ENCODE results near the gene PPFIA4.
"Not testable (repeated sequence)": the region's sequence is repeated elsewhere in the genome, so short reads cannot be mapped to it uniquely, and the experiment has no call there.

The PPFIA4 gene

DNA sequence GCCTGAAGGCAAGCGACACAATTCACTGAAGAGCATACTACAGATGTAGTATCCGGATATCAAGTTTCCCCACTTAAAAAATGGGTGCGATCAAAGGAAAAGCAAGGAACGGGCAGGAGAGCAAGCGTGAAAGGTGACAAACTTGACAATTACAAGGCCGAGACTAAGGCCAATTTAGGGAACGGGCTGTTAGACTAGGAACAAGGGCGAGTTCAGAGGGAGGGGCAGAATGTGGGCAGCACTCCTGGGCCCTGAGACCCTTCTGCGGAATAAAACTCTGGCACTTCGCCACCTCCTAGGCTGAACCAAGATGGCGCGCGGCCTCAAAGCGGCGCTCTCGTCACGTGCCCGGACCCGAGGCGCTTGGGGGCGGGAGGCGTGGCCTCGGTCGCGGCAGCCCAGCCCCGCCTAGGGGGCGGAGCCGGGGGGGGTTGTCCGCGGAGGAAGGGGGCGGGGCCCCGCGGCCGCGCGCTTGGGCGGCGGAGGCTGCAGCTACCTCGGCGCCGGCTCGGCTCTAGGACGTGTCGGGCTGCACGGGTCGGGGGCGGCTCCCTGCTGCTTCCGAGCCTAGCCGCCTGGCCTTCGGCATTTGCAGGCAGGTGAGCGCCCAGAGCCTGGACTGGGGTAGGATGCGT, at the start of gene PPFIA4:
Gene PPFIA4 (plus strand): TSS at position 461 of the 635 bp plus-strand sequence. CDS start 12,518 bp downstream, outside the sequence.
- peak; percentile 68 to 73 for DNase-seq (ENCODE audit: low read depth in 2 of 2)

DNA sequence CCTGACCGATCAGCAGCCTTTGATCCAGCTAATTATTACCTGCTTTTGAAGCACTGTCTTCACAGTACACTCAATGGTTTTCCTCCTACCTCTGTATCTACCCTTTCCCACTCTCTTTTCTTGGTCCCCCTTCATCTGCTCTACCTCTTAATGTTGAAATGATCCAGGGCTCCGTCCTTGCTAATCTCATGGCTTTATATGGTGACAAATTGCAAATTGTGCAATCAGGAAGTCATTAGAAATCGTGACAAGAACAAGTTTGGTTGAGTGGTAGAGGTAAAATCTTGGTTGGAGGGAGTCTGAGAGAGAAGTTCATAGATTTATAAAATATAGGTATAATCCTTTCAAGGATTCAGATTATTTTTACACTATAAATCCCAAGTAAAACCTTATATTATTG, 49.7 kb upstream of the PPFIA4 start:
- DNase-seq (ENCODE audit: low read depth in 2 of 2): no peak

DNA sequence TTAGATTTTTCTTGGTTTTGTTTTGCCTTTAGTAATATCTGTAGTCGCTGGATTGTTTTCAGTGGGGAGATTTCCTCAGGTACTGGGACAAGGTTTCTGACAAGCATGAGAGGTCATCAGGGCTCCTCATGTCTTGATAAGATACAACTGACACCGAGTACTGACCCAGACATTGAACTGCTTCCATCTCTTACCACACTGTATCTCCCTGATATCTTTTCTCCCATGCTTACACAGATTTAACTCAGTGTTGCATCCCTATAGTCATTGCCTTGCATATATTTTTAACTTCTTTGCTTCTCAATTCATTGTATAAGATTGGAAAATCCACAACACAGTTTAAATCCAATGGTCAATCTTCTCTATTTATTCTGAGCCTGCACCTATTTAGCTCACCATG, 46.8 kb upstream of the PPFIA4 start:
- DNase-seq (ENCODE audit: low read depth in 2 of 2): no peak

DNA sequence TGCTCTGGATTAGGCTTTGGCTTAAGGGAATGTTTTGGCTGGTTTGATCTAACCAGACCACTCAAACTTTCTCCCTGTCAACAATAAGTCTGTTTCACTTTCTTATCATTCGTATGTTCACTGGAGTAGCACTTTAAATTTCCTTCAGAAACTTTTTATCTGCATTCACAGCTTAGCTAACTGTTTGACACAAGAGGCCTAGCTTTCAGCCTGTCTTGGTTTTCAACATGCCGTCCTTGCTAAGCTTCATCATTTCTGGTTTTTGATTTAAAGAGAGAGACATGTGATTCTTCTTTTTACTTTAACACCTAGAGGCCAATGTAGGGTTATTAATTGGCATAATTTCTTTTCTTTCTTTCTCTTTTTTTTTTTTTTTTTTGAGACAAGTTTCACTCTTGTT, 44.4 kb upstream of the PPFIA4 start:
- no peak for DNase-seq (ENCODE audit: low read depth in 2 of 2)

DNA sequence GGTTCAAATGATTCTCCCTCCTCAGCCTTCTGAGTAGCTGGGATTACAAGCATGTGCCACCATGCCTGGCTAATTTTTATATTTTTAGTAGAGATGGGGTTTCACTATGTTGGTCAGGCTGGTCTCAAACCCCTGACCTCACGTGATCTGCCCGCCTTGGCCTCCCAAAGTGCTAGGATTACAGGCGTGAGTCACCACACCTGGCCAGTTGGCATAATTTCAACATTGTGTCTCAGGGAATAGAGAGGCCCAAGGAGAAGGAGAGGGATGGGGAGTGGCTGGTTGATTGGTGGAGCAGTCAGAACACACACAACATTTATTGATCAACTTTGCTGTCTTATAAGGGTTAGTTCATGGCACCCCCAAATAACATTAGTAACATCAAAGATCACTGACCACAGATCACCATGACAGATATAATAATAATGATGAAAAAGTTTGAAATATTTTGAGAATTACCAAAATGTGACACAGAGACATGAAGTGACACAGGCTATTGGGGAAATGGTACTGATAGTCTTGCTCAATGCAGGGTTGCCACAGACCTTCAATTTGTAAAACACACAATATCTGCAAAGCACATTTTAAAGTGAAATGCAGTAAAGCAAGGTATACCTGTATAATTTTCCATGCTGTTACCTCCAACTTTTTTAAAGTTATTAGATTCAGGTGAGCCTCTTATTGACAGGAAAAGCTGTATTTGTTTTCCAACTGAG, 43.4 kb upstream of the PPFIA4 start:
- no peak for DNase-seq (ENCODE audit: low read depth in 2 of 2)

DNA sequence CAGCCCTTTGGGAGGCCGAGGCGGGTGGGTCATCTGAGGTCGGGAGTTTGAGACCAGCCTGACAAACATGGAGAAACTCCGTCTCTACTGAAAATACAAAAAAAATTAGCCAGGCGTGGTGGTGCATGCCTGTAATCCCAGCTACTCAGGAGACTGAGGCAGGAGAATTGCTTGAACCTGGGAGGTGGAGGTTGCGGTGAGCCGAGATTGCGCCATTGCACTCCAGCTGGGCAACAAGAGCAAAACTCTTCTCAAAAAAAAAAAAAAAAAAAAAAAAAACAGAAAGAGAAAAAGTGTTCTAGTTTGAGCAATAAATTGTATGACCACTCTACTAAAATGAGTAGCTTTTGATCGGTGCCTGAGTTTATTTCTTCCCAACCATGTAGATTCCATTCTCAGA, 40.2 kb upstream of the PPFIA4 start:
- not testable (repeated sequence) for DNase-seq (ENCODE audit: low read depth in 2 of 2)

DNA sequence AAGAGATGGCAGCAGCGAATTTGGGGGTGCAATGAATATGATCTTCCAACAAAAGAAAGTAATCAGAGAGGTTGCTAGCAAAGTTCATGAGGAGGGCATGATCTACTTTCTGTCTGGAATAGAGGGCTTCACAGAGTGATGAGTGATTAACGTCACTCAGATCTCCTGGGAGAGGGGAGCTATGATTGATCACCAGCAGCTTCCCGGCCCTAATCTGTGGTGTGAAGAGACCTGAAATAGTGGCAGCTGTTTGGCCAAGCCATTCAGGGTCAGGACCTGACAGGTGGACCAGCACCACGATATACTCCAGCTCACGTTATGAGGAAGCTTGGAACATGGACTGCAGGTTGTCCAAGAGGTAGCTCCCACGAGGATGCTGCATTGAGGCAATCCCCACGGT, 39.0 kb upstream of the PPFIA4 start:
- DNase-seq (ENCODE audit: low read depth in 2 of 2): no peak

DNA sequence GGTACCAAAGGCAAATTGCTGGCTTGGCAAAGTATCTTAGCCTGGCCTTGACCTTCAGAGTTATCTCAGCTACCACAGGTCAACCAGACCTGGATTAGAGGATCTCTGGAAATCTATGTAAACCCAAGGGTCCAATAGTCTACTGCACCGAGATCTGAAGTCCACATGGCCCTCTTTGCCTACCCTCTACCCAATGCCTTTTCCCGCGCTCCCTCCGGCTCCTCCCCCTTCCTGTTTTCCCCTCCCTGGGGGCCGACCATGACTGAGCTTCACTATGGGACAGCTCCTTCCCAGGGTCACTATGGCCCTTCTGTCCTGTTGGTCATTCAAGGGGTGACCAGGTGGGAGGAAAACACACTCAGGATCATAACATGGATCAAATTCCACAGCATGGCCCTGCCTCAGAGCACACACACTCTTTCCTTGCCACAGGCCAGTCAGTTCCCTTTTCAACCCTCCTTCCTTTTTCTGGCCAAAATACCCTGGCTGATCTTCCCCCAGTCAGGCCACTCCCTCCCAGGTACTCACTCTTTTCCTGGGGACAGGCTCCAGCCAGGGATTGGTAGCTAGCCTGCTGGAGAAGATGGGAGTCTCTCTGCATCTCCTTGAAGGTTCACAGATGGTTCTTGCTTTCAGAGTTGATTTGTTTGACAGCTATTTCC, 38.2 kb upstream of the PPFIA4 start:
- no peak for DNase-seq (ENCODE audit: low read depth in 2 of 2)

DNA sequence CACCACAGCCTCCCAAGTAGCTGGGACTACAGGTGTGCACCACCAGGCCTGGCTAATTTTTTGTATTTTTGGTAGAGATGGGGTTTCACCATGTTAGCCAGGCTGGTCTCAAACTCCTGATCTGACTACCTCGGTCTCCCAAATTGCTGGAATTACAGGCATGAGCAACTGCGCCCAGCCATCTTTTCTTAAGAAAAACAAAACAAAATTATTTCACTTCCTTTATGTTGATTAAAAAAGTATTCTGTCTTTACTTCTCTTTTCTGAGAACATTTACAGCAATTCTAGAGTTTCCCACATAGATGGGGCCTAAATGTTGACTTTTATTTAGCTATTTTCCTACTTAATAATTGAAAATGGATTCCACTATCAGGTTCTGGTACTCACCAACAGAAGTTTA, 36.4 kb upstream of the PPFIA4 start:
- DNase-seq (ENCODE audit: low read depth in 2 of 2): no peak

DNA sequence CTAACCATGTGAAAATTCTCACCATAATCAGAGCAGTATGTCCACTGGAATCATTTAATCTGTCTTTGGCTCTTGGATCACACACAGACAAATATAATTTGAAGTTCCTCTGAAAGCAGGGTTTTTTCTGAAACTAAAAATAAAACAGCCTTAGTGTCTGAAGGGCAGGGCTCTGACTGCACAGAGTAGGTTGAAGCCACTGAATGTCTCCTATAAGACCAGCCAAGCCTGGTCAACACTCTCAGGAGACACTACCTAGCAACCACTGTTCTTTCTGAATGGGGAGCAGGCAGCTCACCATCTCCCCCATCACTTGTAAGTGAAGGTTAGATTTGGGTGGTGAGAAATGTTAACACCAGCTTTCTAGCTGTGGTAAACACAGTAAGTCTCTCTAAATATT, 35.2 kb upstream of the PPFIA4 start:
- no peak for DNase-seq (ENCODE audit: low read depth in 2 of 2)

DNA sequence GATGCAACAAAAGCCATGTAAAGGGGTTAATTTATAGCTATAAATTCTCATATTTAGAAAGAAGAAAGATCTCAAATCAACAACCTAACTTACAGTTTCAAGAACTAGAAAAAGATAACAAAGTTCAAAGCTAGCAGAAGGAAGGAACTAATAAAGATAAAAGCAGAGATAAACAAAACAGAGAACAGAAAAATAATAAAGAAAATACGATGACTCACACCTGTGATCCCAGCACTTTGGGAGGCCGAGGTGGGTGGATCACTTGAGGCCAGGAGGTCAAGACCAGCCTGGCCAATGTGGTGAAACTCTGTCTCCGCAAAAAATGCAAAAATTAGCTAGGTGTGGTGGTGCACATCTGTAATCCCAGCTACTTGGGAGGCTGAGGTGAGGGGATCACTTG, 31.5 kb upstream of the PPFIA4 start:
- no peak for DNase-seq (ENCODE audit: low read depth in 2 of 2)

DNA sequence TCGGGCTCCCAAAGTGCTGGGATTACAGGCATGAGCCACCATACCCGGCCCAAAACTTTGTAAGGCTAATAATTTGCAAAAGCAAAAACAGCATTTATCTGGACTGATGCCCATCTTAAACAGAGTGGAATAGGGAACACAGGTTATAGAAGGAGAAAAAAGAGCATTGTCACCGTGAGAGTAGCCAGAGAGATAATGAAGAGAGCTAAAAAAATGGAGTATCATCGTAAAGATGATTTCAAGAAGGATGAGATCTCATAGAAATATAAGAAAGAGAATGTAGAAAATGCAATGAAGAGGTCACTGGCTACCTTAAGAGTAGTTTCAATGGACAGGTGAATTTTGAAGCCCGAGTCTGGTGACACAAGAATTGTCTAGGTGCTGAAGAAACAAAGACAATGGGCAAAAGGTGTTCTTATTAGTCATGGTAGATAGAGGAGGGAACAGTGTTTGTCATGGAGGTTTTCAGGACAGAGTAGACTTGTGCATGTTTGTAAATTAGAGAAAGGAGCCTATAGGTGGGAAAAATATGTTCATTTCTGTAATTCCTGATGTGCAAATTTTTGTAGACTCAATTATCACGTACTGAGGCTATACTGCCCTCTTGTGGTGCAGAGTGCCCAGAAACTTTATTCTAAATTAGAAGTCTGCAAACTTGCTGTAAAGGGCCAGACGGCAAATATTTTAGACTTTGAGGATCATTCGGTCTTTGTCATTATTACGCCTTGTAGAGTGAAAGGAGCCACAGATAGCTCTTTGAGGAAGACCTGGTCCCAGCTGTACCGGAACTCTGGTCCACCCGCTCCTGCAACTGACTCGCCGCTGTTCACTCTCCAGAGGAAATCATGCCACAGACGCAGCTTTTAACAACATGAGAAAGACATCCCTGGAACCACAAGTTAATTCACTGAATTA, 27.2 kb upstream of the PPFIA4 start:
- DNase-seq (ENCODE audit: low read depth in 2 of 2): no peak

DNA sequence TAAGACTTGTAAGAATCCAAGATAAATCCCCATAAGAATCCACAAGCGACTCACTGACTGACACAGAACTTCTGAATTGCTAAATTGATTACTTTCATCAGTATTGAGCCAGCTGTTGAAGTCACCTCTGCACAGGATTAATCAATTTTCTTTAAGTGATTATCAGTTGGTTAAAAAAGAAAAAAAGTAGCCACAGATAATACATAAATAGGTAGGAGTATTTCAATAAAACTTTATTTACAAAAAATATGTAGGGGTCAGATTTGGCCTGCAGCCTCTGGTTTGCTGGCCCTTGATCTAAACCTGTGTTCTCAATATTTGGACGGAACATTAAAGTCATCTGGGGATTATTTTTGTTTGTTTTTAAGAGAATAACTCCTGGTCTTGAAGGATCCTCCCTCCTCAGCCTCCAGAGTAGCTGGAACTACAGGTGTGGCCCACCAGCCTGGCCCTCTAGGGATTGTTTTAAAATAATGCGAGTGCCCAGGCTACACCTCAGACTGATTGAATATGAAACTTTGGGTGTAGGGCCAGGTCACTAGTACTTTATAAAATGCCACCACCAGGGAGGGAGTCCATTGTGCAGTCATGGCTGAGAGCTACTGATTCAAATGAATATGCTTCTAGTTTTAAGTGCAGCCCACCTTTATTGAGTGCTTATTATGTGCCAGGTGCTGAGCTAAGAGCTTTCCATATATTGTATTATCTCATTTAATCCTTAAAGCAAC, 25.9 kb upstream of the PPFIA4 start:
- DNase-seq (ENCODE audit: low read depth in 2 of 2): no peak

DNA sequence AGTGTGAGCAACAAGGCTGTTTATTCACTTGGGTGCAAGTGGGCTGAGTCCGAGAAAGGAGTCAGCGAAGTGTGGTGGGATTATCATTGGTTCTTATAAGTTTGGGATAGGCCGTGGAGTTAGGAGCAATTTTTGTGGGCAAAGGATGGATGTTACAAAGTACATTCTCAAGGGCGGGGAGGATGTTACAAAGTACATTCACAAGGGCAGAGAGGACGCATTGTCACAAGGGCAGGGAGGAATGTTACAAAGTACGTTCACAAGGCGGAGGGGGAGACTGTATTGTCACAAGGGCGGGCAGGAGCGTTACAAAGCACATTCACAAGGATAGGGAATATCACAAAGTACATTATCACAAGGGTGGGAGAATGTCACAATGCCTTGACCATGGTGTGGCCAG, 24.3 kb upstream of the PPFIA4 start:
- DNase-seq (ENCODE audit: low read depth in 2 of 2): no peak

DNA sequence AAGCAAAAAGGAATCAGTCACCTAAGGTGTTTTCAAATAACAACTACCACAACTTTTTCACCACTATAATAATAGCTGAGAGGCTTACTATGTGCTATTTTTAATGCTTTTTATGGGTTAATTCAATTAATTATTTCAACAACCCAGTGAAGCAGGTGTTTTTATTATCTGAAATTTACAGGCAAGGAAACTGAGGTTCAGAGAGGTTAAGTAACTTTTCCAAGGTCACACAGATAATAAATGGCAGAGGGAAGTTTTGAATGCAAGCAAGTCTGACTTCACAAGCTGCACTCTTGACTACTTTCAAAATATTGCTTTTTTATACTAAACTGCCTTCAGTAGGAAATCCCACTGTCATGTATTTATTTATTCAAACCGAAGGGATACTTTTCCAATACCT, 23.3 kb upstream of the PPFIA4 start:
- DNase-seq (ENCODE audit: low read depth in 2 of 2): no peak

DNA sequence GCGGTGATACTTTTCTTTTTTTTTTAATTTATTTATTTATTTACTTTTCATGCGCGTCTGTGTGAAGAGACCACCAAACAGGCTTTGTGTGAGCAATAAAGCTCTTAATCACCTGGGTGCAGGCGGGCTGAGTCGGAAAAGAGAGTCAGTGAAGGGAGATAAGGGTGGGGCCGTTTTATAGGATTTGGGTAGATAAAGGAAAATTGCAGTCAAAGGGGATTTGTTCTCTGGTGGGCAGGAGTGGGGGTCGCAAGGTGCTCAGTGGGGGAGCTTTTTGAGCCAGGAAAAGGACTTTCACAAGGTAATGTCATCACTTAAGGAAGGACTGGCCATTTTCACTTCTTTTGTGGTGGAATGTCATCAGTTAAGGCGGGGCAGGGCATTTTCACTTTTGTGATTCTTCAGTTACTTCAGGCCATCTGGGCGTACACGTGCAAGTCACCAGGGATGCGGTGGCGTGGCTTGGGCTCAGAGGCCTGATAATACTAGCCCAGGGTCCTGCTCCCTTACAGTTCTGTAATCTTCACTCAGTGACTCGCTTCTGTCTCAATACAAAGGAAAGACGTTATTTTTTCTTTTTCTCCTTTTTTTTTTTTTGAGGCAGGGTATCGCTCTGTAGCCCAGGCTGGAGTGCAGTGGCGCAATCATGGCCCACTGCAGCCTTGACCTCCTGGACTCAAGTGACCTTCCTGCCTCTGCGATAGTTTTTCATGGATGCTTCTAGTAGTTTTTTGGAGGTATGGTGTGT, 20.7 kb upstream of the PPFIA4 start:
- DNase-seq (ENCODE audit: low read depth in 2 of 2): not testable (repeated sequence)

DNA sequence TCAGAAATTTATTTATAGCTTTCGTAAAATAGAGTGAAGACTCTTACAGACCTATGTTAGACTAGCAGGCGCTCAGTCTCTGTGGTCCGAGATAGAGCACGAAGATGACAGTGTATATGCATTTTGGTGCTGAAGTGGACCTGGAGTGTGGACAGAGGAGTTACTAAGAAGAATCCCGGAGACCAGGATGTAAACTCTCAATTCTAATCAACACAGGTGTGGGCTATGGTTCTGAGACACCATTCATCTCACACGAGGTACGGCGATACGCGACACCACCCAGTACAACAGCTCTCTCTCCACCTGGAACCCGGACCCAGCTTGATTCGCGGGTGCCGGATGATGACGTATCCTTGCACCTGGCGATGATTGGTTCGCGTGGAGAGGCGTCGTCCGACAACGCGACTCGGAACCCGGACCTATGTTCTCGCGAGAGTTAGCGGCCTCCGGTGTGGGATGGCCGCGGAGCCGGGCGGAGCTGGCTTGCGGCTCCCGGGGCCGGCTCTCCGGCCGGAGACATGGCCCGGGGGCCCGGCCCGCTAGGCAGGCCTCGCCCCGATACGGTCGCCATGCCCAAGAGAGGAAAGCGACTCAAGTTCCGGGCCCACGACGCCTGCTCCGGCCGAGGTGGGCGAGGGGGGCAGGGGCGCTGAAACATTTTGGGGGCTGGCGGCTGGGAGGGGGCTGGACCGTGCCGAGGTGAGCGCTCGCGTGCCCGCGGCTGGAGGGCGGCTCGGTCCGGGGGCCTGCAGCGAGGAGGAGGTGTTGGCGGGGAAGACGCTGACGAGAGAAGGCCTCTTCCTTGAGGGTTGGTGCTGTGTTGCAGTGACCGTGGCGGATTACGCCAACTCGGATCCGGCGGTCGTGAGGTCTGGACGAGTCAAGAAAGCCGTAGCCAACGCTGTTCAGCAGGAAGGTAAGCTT, 19.1 kb upstream of the PPFIA4 start, which contains the start of gene TMEM183A:
Gene TMEM183A (plus strand): TSS at position 427 of the 924 bp plus-strand sequence. CDS start 92 bp downstream, at position 519.
- peak; percentile 91 to 92 for DNase-seq (ENCODE audit: low read depth in 2 of 2)

DNA sequence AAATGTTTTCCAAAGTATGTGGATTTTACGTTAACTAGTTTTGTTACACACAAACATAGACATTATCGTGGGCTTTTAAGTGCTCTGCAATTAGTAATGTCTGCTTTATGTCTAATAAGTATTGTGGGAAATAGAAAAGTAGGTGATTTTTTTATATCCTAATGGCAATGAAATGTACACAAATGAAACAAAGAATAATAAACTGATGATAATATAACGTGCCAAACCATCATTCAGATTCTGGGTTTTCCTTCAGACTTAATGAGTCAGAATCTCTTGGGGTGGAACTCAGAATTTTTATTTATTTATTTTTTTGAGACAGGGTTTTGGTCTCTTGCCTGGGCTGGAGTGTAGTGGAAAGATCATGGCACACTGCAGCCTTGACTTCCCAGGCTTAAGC, 17.1 kb upstream of the PPFIA4 start:
- DNase-seq (ENCODE audit: low read depth in 2 of 2): no peak

DNA sequence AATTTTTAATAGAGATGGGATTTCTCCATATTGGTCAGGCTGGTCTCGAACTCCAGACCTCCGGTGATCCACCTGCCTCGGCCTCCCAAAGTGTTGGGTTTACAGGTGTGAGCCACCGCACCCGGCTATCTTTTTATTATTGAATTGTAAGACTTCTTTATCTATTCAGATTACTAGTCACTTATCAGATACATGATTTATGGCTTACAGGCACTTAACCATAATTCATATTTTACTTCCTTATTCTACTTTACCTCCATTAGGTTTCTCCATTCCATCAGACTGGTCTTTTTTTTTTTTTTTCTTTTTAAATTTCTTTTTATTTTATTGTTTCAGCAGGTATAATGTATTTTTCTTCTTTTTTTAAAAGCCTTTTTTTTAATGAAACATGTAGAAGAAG, 14.7 kb upstream of the PPFIA4 start:
- no peak for DNase-seq (ENCODE audit: low read depth in 2 of 2)
